Measurements from ENCODE around the gene APOBEC4. TPM values are rescaled to one million over a fixed set of nuclear protein-coding genes. Genes with fewer than 3 reads are reported as not detected.

Gene APOBEC4
- total and polyA plus RNA-seq, 2 of the 4 experiments (the other 2 are of a cell fraction), result not detected

DNA sequence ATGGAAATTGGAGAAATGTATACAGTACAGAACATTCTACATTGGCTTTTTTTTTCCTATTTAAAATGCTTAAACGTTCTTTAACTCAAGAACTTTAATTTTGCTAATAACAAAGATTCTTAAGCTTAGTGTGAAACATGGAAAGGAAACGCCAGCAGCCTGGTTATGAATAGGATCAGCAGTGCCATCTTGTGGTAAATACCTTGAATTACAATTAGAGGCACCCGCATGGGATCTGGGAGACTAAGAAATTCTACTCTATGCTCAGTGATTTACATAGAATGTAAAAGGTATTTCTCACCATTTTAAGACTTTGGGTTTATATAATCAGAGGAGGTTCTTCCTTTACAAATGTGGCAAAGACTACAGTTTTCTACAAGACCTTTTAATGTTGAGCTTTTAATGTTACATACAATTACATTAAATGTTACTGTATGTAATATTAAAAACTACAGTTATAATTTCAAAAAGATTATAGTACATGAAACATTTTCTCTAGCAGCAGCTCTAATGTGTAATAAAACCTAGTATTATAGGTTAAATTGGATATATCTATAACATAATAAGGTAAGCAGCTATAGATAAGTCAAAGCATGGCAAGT, 32.1 kb upstream of the APOBEC4 start:
- Histone ChIP-seq H2BK5ac (ENCODE audit: low read depth, low read length, poor library complexity, severe bottlenecking) (no peak overlapping the region), H2AK9ac (replicated peaks; ENCODE audit: low read depth, low read length, poor library complexity) (no peak overlapping the region), H2AFZ (replicated peaks; ENCODE audit: low read length, poor library complexity) (no peak overlapping the region), H3K56ac (ENCODE audit: extremely low read depth, insufficient read depth, low read length) (no peak overlapping the region), H3K36me3 (ENCODE audit: control insufficient read depth, insufficient read depth, low read length) (no peaks in the 10 kb centered on the region), H3K4me2 (ENCODE audit: low read depth, low read length) (no peak overlapping the region), H3K4me1 (ENCODE audit: control insufficient read depth, insufficient read depth, low read length) (no peaks in the 10 kb centered on the region), H4K20me1 (ENCODE audit: insufficient read depth, low read length) (no peaks in the 10 kb centered on the region; the same call in 1 of the 2 replicates), H3K9me1 (ENCODE audit: insufficient read depth, low read length) (no peaks in the 10 kb centered on the region), H3K23ac (ENCODE audit: low read depth, low read length) (no peak overlapping the region), H4K8ac (ENCODE audit: low read depth in 2 of 2, low read length in 2 of 2) (no peak overlapping the region), H3K27me3 (ENCODE audit: control insufficient read depth, insufficient read depth, low read length) (no peaks in the 10 kb centered on the region), H3K4ac (ENCODE audit: low read depth, low read length) (no peak overlapping the region), H4K5ac (ENCODE audit: low read depth, low read length) (no peak overlapping the region), H3K18ac (ENCODE audit: low read depth, low read length) (no peak overlapping the region), H3K27ac (ENCODE audit: insufficient read depth, low read length) (no peak overlapping the region), H3K9me3 (ENCODE audit: control insufficient read depth, insufficient read depth, low read length) (no peaks in the 10 kb centered on the region), H3K4me3 (ENCODE audit: insufficient read depth, low read depth, low read length) (no peak overlapping the region), H3K79me1 (ENCODE audit: low read depth in 1 of 2, low read length in 2 of 2) (no peaks in the 10 kb centered on the region; a peak in 1 of 4 replicates), H3K9ac (ENCODE audit: low read depth, low read length) (no peak overlapping the region), H2BK20ac (ENCODE audit: low read depth, low read length) (no peak overlapping the region), H2BK120ac (ENCODE audit: low read depth, low read length) (no peak overlapping the region), H2BK15ac (ENCODE audit: low read depth, low read length) (no peak overlapping the region), H4K91ac (ENCODE audit: insufficient read depth, low read depth, low read length) (no peak overlapping the region), H3K14ac (replicated peaks; ENCODE audit: low read depth, low read length) (no peak overlapping the region), H2AK5ac (ENCODE audit: low read depth, low read length) (no peak overlapping the region)
- in situ Hi-C loops (cut with MboI; ENCODE audit: low sequenced_read_pairs) (no loop called here), dilution Hi-C loops (cut with HindIII; ENCODE audit: low sequenced_read_pairs, unreplicated experiment) (no loop called here), intact Hi-C loops (cut with micrococcal nuclease) (loop anchor here (1.0 to 5.0 kb wide), 3 partner anchors 30 to 403 kb away; no protein-coding TSS in a partner anchor)
- ATAC-seq (ENCODE audit: low read depth) (peak; percentile 78; the same call in 1 of the 2 replicates), DNase-seq (peak; percentile 56)
- TF ChIP-seq, protein P1, sequence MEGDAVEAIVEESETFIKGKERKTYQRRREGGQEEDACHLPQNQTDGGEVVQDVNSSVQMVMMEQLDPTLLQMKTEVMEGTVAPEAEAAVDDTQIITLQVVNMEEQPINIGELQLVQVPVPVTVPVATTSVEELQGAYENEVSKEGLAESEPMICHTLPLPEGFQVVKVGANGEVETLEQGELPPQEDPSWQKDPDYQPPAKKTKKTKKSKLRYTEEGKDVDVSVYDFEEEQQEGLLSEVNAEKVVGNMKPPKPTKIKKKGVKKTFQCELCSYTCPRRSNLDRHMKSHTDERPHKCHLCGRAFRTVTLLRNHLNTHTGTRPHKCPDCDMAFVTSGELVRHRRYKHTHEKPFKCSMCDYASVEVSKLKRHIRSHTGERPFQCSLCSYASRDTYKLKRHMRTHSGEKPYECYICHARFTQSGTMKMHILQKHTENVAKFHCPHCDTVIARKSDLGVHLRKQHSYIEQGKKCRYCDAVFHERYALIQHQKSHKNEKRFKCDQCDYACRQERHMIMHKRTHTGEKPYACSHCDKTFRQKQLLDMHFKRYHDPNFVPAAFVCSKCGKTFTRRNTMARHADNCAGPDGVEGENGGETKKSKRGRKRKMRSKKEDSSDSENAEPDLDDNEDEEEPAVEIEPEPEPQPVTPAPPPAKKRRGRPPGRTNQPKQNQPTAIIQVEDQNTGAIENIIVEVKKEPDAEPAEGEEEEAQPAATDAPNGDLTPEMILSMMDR (conservative IDR thresholded peaks at IDR 0.05; ENCODE audit: low read depth, low read length), result peak; percentile 70
- TF ChIP-seq POLR2A (IDR thresholded peaks at IDR 0.05; ENCODE audit: low read depth, low read length) (no peak), MAFK (IDR thresholded peaks at IDR 0.05; ENCODE audit: low read depth, low read length) (no peak), SMC3 (IDR thresholded peaks at IDR 0.05; ENCODE audit: low read depth, low read length) (peak; percentile 80), RAD21 (IDR thresholded peaks at IDR 0.05; ENCODE audit: low read length) (peak; percentile 72), CEBPB (IDR thresholded peaks at IDR 0.05; ENCODE audit: low read depth, low read length) (no peak)
- TF ChIP-seq, protein P2, sequence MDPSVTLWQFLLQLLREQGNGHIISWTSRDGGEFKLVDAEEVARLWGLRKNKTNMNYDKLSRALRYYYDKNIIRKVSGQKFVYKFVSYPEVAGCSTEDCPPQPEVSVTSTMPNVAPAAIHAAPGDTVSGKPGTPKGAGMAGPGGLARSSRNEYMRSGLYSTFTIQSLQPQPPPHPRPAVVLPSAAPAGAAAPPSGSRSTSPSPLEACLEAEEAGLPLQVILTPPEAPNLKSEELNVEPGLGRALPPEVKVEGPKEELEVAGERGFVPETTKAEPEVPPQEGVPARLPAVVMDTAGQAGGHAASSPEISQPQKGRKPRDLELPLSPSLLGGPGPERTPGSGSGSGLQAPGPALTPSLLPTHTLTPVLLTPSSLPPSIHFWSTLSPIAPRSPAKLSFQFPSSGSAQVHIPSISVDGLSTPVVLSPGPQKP (IDR thresholded peaks at IDR 0.05; ENCODE audit: borderline replicate concordance, low read depth, low read length), result no peak
- POLR2A ChIA-PET (ENCODE audit: unreplicated experiment), result interaction anchor here (0.6 kb wide), 1 partner anchor 1080 kb away, joined by 13 read pairs; no protein-coding TSS in a partner anchor
- no TSS peak for BruUV-seq (replicated peaks)
- no CpG with 5 or more reads among the region's 3 CpGs for WGBS, 2 experiments (ENCODE audit: extremely low coverage in 2 of 2, insufficient read length in 1 of 2)
- CTCF ChIA-PET, result interaction anchor here (0.5 to 3.0 kb wide), 12 partner anchors 10 to 1007 kb away, joined by 3 to 15 read pairs (median 4); no protein-coding TSS in a partner anchor
